ENCODE measurements around the gene LCOR.

GRCh38 chr10:96829029-96829773, 2.9 kb upstream of the LCOR start:
- TF ChIP-seq CTCF (IDR thresholded peaks at IDR 0.05) (no peak), POLR2A (IDR thresholded peaks at IDR 0.05) (no peak)
